ENCODE data around the gene CSF2RB.

The CSF2RB gene

DNA sequence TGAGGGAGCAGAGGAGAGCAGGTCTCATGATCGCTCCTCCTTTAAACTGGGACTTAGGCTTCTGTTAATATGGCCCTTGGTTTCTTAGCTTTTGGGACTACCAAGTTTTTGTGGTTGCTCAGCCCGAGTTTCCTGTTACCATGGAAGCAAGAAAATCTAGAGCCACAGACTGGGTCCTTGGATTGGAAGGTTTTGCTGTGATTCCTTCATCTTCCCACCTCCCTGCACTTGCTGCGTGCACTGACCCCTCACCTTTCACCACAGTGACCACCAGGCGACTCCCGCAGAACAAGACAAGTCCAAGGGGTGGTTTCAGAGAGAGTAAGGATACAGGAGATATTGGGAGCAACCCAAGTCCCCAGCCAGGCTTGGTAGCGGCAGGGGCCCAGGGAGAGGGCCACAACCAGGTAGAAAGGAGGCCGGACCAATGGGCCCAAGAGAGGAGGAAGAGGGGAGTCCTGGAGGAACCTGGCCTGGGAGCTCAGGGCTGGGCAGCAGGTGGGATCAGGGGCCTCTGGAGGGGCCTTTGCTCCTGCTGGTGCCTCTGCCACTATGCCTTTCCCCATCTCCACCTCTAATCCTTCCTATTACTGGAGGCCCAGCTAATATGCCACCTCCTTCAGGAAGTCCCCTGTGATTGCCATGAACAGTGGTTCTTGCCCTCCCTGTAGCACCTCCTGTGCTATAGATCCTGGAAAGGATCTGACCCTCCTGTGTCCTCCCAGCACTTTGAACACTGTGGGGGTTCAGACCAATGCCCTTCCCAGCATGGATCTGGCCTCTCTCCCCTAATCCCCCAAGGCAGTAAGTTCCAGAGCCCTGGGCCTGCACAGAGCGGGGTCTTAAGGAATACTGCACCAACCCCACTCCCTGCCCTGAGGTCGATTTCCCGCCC lies 21.2 kb downstream of the CSF2RB start:
- FAIRE-seq (no peak), DNase-seq (ENCODE audit: insufficient read length, low spot score) (no peak)

DNA sequence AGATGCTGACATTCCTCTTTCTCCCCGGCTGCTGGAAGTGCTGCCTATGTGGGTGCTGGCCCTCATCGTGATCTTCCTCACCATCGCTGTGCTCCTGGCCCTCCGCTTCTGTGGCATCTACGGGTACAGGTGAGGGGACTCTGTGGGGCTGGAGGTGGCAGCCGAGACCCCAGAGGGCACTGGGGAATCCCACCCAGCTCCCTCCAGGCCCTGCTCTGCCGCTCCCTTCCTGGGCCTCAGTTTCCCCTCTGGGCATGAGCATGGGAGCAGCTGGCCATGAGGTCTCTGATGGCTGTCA lies 21.8 kb downstream of the CSF2RB start:
- no peak for FAIRE-seq
- DNase-seq (ENCODE audit: insufficient read length, low spot score) = no peak

DNA sequence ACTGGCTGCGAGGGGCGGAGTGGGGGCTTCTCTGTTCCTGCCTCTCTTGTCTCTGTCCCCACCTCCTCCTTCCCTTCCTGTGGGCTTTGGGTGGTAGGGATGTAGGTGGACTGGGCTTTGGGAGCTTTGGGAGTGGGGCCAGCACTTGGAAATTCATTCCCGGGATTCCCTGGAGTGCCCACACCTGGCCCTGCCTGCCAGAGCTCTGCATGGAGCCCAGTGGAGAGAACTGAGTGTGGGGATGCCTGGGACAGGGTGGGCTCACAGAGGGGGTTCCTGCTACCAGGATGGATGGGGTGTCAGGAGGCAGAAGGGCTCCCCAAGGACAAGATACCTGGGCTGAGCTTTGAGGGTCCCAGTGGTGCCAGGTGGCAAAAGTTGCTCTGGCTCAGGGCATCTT lies 22.3 kb downstream of the CSF2RB start:
- FAIRE-seq (no peak), DNase-seq (ENCODE audit: insufficient read length, low spot score) (no peak)

GRCh38 chr22:36936362-36937116 lies 23.1 kb downstream of the CSF2RB start:
- DNase-seq (ENCODE audit: insufficient read length, low spot score) = no peak
- no peak for FAIRE-seq

DNA sequence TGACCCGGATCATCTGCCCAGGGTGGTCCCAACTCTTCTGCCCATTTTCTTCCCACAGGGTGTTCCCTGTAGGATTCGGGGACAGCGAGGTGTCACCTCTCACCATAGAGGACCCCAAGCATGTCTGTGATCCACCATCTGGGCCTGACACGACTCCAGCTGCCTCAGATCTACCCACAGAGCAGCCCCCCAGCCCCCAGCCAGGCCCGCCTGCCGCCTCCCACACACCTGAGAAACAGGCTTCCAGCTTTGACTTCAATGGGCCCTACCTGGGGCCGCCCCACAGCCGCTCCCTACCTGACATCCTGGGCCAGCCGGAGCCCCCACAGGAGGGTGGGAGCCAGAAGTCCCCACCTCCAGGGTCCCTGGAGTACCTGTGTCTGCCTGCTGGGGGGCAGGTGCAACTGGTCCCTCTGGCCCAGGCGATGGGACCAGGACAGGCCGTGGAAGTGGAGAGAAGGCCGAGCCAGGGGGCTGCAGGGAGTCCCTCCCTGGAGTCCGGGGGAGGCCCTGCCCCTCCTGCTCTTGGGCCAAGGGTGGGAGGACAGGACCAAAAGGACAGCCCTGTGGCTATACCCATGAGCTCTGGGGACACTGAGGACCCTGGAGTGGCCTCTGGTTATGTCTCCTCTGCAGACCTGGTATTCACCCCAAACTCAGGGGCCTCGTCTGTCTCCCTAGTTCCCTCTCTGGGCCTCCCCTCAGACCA lies 24.0 kb downstream of the CSF2RB start:
- DNase-seq (ENCODE audit: insufficient read length, low spot score) (no peak), FAIRE-seq (no peak)

DNA sequence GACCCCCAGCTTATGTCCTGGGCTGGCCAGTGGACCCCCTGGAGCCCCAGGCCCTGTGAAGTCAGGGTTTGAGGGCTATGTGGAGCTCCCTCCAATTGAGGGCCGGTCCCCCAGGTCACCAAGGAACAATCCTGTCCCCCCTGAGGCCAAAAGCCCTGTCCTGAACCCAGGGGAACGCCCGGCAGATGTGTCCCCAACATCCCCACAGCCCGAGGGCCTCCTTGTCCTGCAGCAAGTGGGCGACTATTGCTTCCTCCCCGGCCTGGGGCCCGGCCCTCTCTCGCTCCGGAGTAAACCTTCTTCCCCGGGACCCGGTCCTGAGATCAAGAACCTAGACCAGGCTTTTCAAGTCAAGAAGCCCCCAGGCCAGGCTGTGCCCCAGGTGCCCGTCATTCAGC lies 24.6 kb downstream of the CSF2RB start:
- DNase-seq (ENCODE audit: insufficient read length, low spot score) (no peak), FAIRE-seq (no peak)

GRCh38 chr22:36938886-36939285 lies 25.5 kb downstream of the CSF2RB start:
- FAIRE-seq (no peak), DNase-seq (ENCODE audit: insufficient read length, low spot score) (no peak)

DNA sequence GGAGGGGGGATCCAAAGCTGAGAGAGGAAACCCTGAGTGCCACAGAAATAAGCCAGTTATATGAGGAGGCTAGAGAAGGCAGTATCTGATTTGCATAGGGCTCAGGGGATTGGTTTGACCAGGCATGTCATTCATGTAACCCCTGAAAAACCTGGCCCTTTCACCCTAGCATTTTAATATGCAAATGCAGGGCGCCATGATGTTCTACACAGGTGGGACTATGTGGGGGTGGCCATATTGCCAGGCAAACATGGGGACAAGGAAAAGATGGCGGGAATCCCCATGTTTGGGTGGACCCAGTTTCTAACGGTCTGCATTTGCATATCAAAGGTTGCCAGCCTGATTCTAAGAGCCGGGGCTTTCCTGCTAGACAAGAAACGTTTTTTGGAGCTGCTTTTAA lies 27.2 kb downstream of the CSF2RB start:
- FAIRE-seq (peak; percentile 68), DNase-seq (ENCODE audit: insufficient read length, low spot score) (no peak)

- no peak for DNase-seq (ENCODE audit: insufficient read length, low spot score)
- FAIRE-seq = no peak
Measured at GRCh38 chr22:36942556-36942955, 29.1 kb downstream of the CSF2RB start.

GRCh38 chr22:36946421-36947158 lies 33.2 kb downstream of the CSF2RB start:
- no peak for FAIRE-seq

GRCh38 chr22:36948273-36949225 lies 35.1 kb downstream of the CSF2RB start:
- DNase-seq (ENCODE audit: insufficient read length, low spot score) (no peak), FAIRE-seq (no peak)

More at GRCh38 chr22:36946421-36947158, 33.2 kb downstream of the CSF2RB start:
- DNase-seq (ENCODE audit: insufficient read length, low spot score) = no peak

DNA sequence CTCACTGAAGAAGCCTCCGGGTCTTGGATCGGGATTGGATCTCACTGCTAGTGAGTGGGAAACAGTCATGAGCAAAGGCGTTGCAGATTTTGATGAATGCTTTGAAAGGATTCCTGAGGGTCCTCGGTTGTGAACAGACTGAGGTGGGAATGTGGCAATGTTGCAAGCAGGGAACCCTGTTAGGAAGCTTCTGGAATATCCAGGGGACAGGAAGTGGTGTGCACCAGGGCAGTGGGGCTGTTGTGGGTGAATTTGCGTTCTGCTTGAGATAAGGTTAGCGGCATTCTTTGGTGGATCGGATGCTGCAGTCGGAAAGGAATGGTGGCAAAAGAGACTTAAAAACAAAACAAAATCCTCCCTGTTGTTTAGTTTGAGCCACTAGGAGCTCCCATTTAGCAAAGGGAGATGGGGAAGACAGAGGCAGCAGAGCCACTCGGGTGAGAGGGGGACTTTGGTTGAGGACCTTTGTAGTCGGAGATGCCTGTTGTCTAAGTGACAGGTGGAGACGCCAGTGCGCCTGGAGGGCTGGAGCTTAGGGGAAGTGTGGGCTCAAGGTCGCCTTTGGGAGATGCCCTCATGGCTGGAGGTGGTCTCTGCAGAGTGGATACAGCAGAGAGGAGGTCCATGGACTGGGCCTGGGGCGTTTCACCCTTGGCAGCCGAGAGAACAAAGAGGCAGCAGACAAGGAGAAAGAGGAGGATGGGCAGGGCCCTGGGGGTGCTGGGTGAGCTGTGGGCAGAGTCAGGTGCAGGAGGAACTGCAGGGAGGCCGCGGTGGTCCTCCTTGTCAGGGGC lies 37.6 kb downstream of the CSF2RB start:
- FAIRE-seq (no peak), DNase-seq (ENCODE audit: insufficient read length, low spot score) (no peak)

DNA sequence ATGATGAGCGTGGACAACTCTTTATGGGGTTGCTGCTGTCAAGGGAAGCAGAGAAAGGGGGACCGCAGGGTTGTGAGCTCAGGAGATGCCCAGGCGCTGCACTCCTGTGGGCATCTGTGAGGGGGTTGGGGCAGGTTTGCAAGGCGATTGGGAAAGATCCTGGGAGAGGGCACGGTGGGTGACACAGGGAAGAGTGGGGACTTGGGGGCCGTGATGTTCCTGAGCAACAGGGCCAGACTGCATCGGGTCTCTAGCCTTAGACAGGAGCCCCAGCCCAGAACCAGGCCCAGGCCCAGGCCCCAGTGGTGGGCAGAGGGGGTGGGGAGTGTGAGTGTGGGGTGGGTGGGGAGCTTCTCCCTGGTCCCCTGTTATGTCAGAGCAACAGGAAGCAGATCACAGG lies 38.3 kb downstream of the CSF2RB start:
- DNase-seq (ENCODE audit: insufficient read length, low spot score) (no peak), FAIRE-seq (no peak)

GRCh38 chr22:36953239-36954080 lies 40.0 kb downstream of the CSF2RB start:
- FAIRE-seq = no peak
- DNase-seq (ENCODE audit: insufficient read length, low spot score) = no peak

- no peak for DNase-seq (ENCODE audit: insufficient read length, low spot score)
- peak; percentile 48 for FAIRE-seq
Measured at GRCh38 chr22:36954251-36955014, 41.0 kb downstream of the CSF2RB start.

DNA sequence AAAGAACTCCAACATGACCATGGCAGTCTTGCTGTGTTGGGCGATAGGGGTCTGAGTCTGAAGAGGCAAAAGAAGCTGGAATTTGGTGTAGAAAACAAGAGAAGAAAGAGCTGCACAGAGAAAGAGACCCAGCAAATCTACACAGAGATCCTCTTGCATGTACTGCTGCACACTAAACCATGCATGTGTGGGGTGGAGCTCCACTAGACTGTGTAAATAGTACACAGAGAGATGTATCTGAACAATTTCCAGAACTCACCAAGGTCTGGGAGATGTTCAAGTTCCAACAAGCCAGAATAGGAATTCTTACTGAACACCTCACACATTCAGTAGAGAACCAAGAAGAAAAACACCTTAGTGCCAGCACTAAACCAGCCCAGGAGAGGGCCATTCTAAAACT lies 42.3 kb downstream of the CSF2RB start:
- no peak for DNase-seq (ENCODE audit: insufficient read length, low spot score)
- FAIRE-seq = no peak

DNA sequence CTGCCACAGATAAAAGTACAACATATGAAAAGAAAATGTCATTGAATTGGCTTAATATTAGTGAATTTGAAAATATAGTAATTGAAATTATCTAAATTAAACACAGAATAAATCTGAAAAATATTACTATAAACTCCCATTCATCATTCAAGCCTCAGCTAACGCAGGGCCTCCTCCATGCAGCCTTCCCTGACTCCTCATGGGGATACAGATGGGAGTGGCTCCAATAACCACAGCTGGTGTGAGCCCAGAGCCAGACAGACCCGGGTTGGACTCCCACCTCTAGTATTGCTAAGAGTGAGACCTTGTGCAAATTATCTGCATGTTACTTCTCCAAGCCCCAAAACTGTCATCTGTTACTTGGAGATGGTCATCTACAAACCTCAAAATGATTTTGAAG lies 44.9 kb downstream of the CSF2RB start:
- DNase-seq (ENCODE audit: insufficient read length, low spot score) = no peak
- no peak for FAIRE-seq
